Lung (tissue), 12 donors: Measurements from ENCODE around the gene ADAMTS17. TPM values are rescaled to one million over a fixed set of nuclear protein-coding genes. Genes with fewer than 3 reads are reported as not detected.
"Not testable (repeated sequence)": the region's sequence is repeated elsewhere in the genome, so short reads cannot be mapped to it uniquely, and the experiment has no call there.

ENCODE experiments used
- ATAC-seq: fragments of 200-7000 bp; cut with Tn5 transposase; one replicate; pipeline ENCODE4 v1.9.1; 2020; ENCODE audit warnings: moderate number of reproducible peaks; ENCODE audit not compliant: insufficient read depth, low FRiP score
- DNase-seq, 3 donors: peaks; one replicate each; pipeline ENCODE4 v3.0.0-alpha.2; 2013 to 2017
- H3K27ac ChIP-seq, 2 donors: one replicate each; pipeline ENCODE4 v1.5.1; 2013; ENCODE audit warnings: mild to moderate bottlenecking in 2 of 2, moderate library complexity in 2 of 2, control low read depth in 1 of 2, inconsistent platforms in 1 of 2, low read depth in 1 of 2, low read length in 1 of 2
- H3K27me3 ChIP-seq, 3 donors: one replicate each; pipeline ENCODE4 v1.5.1; 2013; ENCODE audit warnings: low read length in 2 of 3; ENCODE audit not compliant: control insufficient read depth in 3 of 3, insufficient read depth in 3 of 3
- H3K36me3 ChIP-seq, 4 donors: one replicate each; pipeline ENCODE4 v1.5.1; 2013; ENCODE audit warnings: low read length in 4 of 4, mild to moderate bottlenecking in 1 of 4, moderate library complexity in 1 of 4; ENCODE audit not compliant: control insufficient read depth in 4 of 4, insufficient read depth in 4 of 4
- H3K4me1 ChIP-seq, 5 donors: one replicate each; pipeline ENCODE4 v1.5.1; 2013; ENCODE audit warnings: low read length in 5 of 5, mild to moderate bottlenecking in 2 of 5, moderate library complexity in 1 of 5; ENCODE audit not compliant: control insufficient read depth in 5 of 5, insufficient read depth in 5 of 5
- H3K4me3 ChIP-seq: one replicate; pipeline ENCODE4 v1.5.1; 2013; ENCODE audit warnings: mild to moderate bottlenecking, control low read depth, moderate library complexity
- H3K9ac ChIP-seq, 2 donors: one replicate each; pipeline ENCODE4 v1.5.1; 2013; ENCODE audit warnings: low read length in 2 of 2, control low read depth in 1 of 2; ENCODE audit not compliant: insufficient read depth in 1 of 2
- H3K9me3 ChIP-seq, 4 donors: one replicate each; pipeline ENCODE4 v1.5.1; 2013; ENCODE audit warnings: low read length in 3 of 4, mild to moderate bottlenecking in 1 of 4, moderate library complexity in 1 of 4; ENCODE audit not compliant: control insufficient read depth in 4 of 4, insufficient read depth in 3 of 4
- CTCF ChIP-seq: IDR thresholded peaks from 2 replicates; pipeline ENCODE4 v1.5.1; 2012; ENCODE audit warnings: mild to moderate bottlenecking; ENCODE audit errors: control extremely low read depth, extremely low read depth
- WGBS, 2 donors: extraction: QIAGEN DNeasy Blood & Tissue Kit; methylation state at CpG; one replicate each; pipeline ENCODE4 v1.1.7; 2013; 5-methylcytosine and 5-hydroxymethylcytosine counted together
- polyA plus RNA-seq, 2 donors: library from polyadenylated mRNA; stranded (reverse); fragments of 200-250 nt; gene quantifications; one replicate each; pipeline ENCODE4 v1.2.1, GENCODE V29; 2013
- total RNA-seq, 2 donors: library from RNA; depleted of rRNA in 1 of 2; stranded (reverse); fragments of >200 nt in 1 of 2; gene quantifications; one replicate each; pipeline ENCODE4 v1.2.1, GENCODE V29; 2014 to 2021
- donor health status: control.
- donor health status: control.
- donor health status: Bipolar disorder and iron deficiency.
- donor health status: healthy.
- donor health status: DM: yes; HTN: yes; CAD: no.

The ADAMTS17 gene
- total and polyA plus RNA-seq, 4 donors = 0.47 to 6.6 (median 2.2) TPM

GRCh38 chr15:99981839-99982658, 359.7 kb downstream of the ADAMTS17 start:
- H3K27me3 ChIP-seq = no peaks in the 10 kb centered on the region
- H3K4me1 ChIP-seq = peaks cover 0 to 25% (median 9%) of the 10 kb centered on the region in 5 donors
- DNase-seq (peak in 2 of 3 donors; percentile 29 to 41), ATAC-seq (no peak)
- whole genome bisulfite sequencing, 2 donors = 74 to 85% methylated on average over 16 of the region's 16 CpGs
- H3K9me3 ChIP-seq = peaks cover 0 to 3% (median 0%) of the 10 kb centered on the region in 4 donors
- no peak overlapping the region for H3K4me3 ChIP-seq
- H3K27ac ChIP-seq = no peak overlapping the region
- H3K9ac ChIP-seq = no peak overlapping the region
- TF ChIP-seq CTCF = no peak
- no peaks in the 10 kb centered on the region for H3K36me3 ChIP-seq

- Histone ChIP-seq H3K27me3 (no peaks in the 10 kb centered on the region), H3K27ac (no peak overlapping the region), H3K4me1 (peaks cover 0 to 25% (median 9%) of the 10 kb centered on the region in 5 donors), H3K9me3 (peaks cover 0 to 3% (median 0%) of the 10 kb centered on the region in 4 donors), H3K9ac (no peak overlapping the region), H3K4me3 (no peak overlapping the region), H3K36me3 (no peaks in the 10 kb centered on the region)
- no peak for TF ChIP-seq CTCF
- no peak for DNase-seq
- ATAC-seq = no peak
- WGBS, 2 donors = 77 to 78% methylated on average over 1 of the region's 1 CpG
Measured at GRCh38 chr15:99981191-99981647, 360.6 kb downstream of the ADAMTS17 start.

GRCh38 chr15:99980752-99981151, 361.0 kb downstream of the ADAMTS17 start:
- ATAC-seq = no peak
- Histone ChIP-seq H3K4me3 (no peak overlapping the region), H3K27me3 (no peaks in the 10 kb centered on the region), H3K9ac (no peak overlapping the region), H3K27ac (no peak overlapping the region), H3K9me3 (peaks cover 0 to 3% (median 0%) of the 10 kb centered on the region in 4 donors), H3K36me3 (no peaks in the 10 kb centered on the region), H3K4me1 (peaks cover 0 to 25% (median 9%) of the 10 kb centered on the region in 5 donors)
- TF ChIP-seq CTCF = no peak
- WGBS, 2 donors = 78 to 84% methylated on average over 12 of the region's 12 CpGs
- DNase-seq = peak; percentile 47 to 58 (median 54)

GRCh38 chr15:99979886-99980285, 361.9 kb downstream of the ADAMTS17 start:
- H3K9ac ChIP-seq, H3K27ac ChIP-seq, H3K9me3 ChIP-seq, DNase-seq, H3K36me3 ChIP-seq, H3K4me3 ChIP-seq, ATAC-seq, H3K27me3 ChIP-seq: not testable (repeated sequence)
- 91 to 92% methylated on average over 5 of the region's 5 CpGs for WGBS, 2 donors
- H3K4me1 ChIP-seq = peaks cover 0 to 25% (median 9%) of the 10 kb centered on the region in 5 donors
